ENCODE measurements around the gene FAM234B.

The FAM234B gene

GRCh38 chr12:13119826-13120225 is 75.6 kb downstream of the FAM234B start:
- DNase-seq (ENCODE audit: low spot score) = no peak

GRCh38 chr12:13120413-13120812 is 76.2 kb downstream of the FAM234B start:
- DNase-seq (ENCODE audit: low spot score) = no peak

- no peak for DNase-seq (ENCODE audit: low spot score)
Measured at GRCh38 chr12:13121568-13121967, 77.4 kb downstream of the FAM234B start.

GRCh38 chr12:13124656-13125505 is 80.7 kb downstream of the FAM234B start:
- no peak for DNase-seq (ENCODE audit: low spot score)

GRCh38 chr12:13125996-13126395 is 81.8 kb downstream of the FAM234B start:
- no peak for DNase-seq (ENCODE audit: low spot score)

GRCh38 chr12:13126494-13126893 is 82.3 kb downstream of the FAM234B start:
- DNase-seq (ENCODE audit: low spot score) = peak; percentile 40

- no peak for DNase-seq (ENCODE audit: low spot score)
Measured at GRCh38 chr12:13127444-13127843, 83.3 kb downstream of the FAM234B start.

- peak; percentile 64 for DNase-seq (ENCODE audit: low spot score)
Measured at GRCh38 chr12:13128291-13128965, 84.2 kb downstream of the FAM234B start.

GRCh38 chr12:13130981-13131380 is 86.8 kb downstream of the FAM234B start:
- DNase-seq (ENCODE audit: low spot score) = no peak
